DMS53 treated with DMSO at 0.1 percent for 48 hours (cell line): ENCODE measurements around the gene TP53.

Experiments used
- DNase-seq: peaks from one replicate; lab custom pipeline; 2025; ENCODE audit not compliant: unreplicated experiment; lab: John Stamatoyannopoulos, UW

TP53 gene

DNA sequence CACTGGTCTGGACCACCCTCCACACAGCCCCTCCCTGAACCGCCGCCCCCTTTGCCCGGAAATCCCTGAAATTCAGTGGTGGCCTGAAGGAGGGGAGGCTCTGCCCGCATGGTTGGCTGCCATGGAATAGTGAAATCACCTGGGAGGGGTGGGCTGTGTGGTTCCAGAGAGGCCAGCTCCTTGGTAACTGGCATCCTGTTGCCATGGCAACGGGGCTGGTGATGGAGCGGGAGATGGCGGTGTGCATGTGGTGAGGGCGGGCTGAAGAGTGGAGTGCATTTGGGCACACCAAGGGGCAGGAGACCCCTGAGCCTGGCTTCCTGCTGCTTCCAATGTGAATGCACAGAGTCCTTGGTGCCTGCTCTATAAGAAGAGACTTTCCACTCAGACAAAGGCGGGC, 20.2 kb upstream of the TP53 start:
- no peak for DNase-seq

DNA sequence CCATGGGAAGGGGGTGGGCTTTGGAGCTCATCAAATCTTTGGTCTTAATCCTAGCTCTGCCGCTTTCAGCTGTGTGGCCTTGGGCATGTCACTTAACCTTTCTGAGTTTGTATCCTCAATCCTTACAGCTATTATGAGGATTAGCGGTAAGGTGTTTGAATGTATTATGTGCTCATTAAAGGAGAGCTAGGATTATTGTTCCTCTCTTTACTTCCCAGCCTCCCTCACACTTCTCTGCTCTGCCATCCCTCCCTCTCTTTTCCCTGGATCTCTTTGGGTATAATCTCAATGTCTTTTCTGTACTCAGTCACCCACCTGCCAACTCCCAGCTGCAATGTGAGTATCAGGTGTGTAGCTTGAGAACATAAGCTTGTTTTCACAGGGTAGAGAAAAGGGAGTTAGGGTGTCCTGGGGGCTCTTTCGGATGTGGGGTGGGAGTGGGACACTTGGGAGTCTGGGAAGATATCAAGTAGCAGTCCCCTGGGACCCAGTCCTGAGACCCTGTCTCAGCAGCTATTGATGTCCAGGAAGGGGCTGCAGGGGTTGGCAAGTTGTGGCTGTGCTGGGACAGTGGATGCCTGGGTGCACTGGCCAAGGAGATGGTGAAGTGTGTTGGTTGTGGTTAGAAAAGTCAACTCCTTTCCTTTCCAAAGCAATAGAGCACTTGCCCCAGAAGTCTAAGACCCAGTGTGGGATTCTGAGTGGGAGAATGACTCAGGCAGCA, 19.5 kb upstream of the TP53 start:
- no peak for DNase-seq

DNA sequence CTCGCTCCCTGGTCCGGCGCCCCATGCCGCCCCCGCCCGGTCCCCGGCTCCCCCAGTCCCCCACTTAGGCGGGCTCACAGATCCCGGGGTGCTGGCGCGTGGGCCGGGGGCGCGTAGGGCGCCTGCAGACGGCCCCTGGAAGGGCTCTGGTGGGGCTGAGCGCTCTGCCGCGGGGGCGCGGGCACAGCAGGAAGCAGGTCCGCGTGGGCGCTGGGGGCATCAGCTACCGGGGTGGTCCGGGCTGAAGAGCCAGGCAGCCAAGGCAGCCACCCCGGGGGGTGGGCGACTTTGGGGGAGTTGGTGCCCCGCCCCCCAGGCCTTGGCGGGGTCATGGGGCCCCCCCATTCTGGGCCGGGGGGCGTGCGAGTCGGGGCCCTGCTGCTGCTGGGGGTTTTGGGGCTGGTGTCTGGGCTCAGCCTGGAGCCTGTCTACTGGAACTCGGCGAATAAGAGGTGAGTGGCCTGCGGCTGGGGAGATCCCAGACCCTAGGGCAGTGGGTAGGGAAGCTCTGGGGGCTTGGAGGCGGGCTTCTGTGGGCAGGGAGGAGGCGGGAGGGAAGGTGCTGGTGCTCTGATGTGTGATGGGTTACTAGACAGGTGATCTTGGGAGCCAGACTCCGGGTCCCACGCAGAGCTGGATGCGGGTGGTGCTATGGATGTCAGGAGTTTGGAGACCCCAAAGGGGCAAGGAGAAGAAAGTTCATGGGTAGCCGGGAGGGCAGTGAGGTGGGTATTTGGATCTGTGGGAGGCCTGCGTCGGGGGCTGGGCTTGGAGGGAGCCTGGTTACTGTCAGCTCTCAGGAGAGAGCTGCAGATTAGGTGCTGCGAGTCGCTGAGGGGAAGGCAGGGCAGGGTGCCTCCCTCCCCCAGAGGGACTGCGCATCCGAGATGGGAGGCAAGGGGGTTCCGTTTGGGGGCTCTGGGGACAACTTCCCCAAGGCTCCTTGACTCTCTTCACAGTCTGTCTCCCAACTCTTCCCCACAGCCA, 18.3 kb upstream of the TP53 start:
- no peak for DNase-seq

DNA sequence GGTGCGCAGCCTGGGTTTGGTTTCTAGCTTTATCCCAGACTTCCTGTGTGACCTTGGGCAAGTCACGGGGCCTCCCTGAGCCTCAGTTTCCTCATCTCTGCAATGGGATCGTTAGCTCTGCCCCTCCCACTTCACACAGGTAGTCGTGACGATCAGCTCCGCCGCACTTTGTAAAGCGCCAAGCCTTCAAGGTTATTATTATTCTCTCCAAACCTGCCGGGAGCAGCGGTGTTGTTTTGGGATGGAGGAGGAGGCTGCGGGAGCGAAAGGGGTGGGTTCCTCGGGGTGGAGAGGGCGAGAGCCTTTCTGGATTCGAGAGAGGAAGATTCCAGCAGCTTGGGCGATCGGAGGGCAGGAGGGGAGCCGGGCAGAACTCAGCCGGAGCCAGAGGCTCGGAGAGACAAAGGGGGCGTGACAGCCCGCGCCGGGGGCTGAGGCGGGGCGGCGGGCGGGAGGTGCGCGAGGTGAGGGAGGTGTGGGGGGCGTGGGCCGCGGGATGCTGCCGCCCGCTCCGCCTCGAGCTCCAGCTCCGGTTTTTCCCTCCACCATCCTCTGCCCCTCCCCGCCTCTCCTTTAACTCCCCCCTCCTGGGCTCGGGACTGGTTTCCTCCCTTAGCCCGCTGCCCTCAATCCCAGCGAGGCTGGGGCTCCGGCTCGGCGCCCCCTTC, 17.4 kb upstream of the TP53 start, which contains the start of gene EFNB3:
Gene EFNB3, plus strand, starts transcription at position 602 of the 668 bp plus-strand sequence. CDS start 397 bp downstream, outside the sequence.
- DNase-seq: peak; percentile 22

DNA sequence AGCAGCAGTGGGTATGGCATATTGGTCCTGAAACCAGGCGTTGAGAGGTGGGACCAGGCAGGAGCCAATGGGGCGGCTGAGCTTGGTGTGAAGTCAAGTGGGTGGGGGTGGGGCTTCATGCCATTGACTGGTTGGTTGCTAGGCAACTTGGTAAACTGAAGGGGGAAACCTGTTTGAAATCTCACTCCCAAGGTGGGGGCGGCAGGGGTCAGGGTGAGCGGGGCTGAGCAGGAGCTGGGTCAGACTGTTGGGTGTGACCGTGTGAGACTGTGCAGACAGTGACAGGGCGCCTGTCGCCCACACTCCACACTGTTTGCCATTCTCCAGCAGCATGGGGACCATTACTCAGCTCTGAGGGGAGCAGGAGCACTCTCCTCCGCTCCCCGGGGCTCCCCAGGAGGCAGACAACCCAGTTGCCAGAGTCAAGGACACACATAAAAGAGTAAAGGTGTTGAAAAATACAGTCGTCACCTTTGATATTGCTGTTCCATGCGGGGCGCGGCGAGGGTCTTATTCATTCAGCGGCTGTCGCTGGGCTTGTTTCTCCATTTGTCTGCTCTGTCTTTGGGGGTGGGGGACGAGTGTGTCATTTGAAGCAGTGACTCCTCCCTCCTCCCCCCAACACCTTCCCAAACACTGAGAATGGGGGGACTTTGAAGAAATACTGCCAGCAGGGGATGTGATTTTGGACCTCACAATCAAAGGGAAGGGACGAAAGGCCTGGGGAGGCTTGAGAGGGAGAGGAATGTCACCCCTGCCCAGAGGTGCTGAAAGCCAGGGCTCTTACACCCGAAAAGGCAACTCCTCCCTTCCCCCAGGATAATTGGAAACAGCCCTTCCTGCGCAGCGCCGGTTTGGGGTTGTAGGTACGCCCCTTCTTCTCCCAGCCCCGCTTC, 16.5 kb upstream of the TP53 start:
- DNase-seq: no peak

DNA sequence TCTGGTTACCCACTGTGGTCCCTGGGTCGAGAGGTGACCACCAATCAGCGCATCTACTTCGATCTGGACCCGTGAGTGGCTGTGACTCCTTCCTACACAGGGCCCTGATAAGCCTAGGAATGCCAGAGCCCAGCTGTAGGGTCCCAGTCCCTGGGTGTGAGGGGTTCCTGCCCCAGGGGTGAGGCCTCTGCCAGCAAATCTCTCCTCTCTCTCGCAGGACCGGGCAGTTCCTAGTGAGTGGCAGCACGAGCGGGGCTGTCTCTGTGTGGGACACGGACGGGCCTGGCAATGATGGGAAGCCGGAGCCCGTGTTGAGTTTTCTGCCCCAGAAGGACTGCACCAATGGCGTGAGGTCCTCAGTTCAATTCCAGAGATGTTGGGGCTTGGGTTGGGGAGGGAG, 15.5 kb upstream of the TP53 start:
- DNase-seq: no peak

DNA sequence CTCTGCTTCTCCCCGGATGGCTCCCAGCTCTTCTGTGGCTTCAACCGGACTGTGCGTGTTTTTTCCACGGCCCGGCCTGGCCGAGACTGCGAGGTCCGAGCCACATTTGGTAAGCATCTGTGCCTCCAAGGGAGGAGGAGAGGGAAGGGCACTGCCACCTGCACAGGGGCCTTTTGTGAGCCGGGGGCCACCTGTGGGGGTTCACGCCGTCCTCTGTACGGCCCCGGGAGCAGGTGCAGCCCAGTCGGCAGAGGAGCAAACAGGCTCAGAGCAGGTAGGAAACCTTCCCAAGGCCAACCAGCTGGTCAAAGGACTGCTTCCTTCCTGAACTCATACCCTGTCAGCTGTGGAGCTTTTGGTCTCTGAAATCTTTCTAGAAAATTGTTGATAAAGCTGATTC, 14.4 kb upstream of the TP53 start:
- no peak for DNase-seq

DNA sequence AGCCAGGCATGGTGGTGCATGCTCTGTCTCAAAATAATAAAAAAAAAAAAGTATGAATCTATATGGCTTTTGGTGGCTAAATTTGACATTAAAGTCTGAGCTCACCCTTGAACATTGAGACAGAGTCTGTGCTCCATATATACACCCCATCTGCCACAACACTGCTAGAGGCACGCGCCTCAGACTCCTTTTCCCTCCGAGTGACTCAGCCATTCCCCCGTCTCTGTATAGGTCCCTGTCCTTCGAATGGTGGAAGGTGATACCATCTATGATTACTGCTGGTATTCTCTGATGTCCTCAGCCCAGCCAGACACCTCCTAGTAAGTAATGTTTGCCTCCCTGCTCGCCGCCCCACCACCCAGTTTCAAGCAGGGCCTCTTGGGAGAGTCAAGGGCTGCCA, 13.2 kb upstream of the TP53 start:
- no peak for DNase-seq

DNA sequence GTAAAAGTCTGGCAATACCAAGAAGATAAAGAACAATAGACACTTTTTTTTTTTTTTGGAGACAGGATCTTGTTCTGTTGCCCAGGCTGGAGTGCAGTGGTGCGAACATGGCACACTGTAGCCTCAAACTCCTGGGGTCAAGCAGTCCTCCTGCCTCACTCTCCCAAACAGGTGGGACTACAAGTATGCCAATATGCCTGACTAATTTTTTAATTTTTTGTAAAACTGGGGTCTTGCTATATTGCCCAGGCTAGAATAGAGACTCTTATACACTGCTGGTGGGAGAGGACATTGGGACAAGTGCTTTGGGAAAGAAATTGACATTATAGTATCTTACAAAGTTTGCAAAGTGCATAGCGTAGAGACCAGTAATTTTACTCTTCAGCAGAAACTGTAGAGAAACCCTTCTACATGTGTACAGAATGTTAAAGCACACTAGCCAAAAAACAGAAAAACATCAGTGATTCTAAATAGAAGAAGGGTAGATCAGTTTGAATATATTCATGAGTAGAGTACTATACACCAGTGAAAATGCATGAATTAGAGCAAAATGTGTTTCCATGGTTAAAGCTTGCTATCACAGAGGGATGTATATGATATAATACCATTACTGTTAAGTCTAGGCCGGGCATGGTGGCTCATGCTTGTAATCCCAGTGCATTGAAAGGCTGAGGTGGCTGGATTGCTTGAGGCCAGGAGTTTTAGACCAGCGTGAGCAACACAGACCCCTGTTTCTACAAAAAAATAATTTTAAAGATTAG, 10.7 kb upstream of the TP53 start:
- no peak for DNase-seq

DNA sequence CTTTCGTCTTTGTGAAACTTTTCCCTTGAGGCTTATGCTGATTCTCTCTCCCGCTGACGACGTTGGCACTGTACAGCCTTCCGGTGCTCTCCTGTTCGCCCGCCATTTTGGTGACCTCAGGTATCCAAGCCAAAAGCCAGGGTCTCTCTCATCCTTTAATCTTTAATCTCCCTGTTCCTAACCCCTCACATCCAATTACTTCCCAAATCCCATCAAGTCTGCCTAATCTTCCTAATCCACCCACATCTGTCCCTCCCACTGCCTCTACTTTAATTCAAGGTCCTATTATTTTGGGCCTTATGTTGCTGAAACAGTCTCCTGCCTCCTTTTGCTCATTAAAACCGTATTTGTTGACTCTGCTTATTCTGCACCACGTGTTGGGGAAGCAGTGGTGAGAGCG, 8.3 kb upstream of the TP53 start:
- DNase-seq: no peak

DNA sequence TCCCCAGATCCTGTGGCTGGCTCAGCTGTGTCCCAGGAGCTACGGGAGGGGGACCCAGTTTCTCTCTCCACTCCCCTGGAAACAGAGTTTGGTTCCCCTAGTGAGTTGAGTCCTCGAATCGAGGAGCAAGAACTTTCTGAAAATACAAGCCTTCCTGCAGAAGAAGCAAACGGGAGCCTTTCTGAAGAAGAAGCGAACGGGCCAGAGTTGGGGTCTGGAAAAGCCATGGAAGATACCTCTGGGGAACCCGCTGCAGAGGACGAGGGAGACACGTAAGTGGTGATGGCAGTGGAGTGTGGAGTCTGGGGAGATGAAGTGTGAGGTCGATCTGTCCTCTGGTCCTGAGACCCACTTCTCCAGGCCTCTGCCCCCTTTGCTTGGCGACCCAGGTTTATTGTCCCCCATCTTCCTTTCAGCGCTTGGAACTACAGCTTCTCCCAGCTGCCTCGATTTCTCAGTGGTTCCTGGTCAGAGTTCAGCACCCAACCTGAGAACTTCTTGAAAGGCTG, 1.6 kb upstream of the TP53 start:
- no peak for DNase-seq

DNA sequence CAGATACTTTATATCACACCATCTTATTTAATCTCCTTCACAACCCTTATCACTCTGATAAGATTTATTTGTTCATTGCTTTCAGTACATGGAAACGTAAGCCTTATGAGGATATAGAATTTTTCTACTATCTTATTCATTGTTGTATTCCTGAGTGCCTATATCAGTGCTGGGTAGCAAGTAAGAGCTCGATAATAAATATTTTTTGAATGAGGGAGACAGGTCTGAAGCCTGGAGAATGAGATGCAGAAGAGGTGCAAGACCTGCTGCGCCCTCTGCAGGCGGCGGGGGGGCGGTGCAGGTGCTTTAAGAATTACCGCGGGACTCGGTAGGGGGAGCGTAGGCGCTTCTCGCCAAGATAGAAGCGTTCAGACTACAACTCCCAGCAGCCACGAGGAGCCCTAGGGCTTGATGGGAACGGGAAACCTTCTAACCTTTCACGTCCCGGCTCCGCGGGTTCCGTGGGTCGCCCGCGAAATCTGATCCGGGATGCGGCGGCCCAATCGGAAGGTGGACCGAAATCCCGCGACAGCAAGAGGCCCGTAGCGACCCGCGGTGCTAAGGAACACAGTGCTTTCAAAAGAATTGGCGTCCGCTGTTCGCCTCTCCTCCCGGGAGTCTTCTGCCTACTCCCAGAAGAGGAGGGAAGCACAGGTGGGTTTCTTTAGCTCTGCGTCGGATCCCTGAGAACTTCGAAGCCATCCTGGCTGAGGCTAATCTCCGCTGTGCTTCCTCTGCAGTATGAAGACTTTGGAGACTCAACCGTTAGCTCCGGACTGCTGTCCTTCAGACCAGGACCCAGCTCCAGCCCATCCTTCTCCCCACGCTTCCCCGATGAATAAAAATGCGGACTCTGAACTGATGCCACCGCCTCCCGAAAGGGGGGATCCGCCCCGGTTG, 868 bp upstream of the TP53 start, which contains the start of gene WRAP53:
Gene WRAP53, plus strand, starts transcription at position 570 of the 900 bp plus-strand sequence. Its CDS starts 172 bp downstream, at position 742.
- DNase-seq: peak; percentile 99

DNA sequence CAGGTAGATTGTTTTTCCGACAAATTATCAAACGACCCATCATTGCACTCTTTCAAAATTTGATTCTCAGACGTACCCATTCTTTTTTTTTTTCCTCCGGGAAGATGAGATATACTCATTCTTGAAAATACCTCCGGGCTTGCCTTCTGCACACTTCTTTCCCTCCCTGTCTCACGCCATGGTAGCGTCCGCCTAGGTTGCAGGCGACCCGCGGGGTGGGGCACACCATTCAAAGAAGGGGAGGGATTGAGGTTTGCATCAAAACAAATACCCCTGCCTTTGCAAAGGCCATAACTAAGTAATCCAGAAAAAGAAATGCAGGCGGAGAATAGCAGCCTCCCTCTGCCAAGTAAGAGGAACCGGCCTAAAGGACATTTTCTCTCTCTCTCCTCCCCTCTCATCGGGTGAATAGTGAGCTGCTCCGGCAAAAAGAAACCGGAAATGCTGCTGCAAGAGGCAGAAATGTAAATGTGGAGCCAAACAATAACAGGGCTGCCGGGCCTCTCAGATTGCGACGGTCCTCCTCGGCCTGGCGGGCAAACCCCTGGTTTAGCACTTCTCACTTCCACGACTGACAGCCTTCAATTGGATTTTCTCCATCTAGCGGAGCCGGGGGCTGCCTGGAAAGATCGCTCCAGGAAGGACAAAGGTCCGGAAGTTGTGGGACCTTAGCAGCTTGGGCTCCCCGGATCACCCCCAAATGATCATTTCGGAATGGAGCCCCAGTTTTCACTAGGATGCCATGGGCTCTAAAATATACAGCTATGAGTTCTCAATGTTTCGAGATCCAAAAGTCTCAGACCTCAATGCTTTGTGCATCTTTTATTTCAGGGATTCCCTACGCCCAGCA, 843 bp downstream of the TP53 start:
- DNase-seq: peak; percentile 92

DNA sequence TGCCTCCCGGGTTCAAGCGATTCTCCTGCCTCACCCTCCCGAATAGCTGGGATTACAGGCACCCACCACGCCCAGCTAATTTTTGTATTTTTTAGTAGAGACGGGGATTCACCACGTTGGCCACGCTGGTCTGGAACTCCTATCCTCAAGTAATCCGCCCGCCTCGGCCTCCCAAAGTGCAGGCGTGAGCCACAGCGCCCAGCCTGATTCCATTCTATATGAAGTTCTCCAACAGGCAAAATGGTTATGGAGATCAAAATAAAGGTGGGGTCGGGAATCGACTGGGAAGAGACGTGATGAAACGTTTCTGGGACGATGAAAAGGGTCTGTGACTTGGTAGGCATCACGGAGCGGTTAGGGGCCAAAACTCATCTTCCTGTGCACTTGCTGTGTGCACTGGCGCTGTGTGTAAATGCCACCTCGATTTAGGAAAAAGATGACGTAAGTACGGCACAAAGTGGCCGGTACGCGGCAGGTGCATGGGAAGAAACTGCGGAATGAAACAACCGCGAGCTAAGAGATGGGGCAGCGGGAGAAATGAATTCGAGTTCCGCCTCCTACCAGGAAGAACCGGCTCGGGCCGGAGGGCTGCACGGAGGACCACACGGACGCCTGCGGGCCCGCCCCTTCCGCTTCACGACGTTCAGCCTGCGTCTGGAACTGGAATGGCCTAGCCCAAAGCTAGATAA, 1.6 kb downstream of the TP53 start:
- DNase-seq: peak; percentile 98

DNA sequence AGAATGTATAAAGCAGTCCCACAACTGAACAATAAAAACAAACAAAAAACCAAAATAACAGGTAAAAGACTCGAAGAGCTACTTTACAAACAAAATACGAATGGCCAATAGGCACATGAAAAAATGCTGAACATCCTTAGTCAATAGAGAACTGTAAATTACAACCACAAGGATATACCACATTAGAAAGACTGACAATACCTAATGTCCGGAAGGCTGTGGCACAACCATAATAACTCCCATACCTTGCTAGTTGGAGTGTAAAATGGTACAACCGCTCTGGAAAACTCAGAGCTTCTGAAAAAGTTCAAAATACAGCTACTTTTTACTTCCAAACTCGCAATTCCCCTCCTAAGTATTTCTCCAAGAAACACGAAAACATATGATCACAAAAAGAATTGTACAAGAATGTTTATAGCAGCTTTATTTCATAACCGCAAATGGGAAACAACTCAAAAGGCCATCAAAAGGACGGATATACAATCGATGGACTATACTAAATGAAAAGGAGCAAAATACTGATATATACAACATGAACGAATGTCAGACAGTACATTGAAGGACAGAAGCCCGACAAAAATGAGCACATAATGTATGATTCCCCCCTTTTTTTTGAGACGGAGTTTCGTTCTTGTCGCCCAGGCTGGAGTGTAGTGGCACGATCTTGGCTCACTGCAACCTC, 2.3 kb downstream of the TP53 start:
- no peak for DNase-seq

DNA sequence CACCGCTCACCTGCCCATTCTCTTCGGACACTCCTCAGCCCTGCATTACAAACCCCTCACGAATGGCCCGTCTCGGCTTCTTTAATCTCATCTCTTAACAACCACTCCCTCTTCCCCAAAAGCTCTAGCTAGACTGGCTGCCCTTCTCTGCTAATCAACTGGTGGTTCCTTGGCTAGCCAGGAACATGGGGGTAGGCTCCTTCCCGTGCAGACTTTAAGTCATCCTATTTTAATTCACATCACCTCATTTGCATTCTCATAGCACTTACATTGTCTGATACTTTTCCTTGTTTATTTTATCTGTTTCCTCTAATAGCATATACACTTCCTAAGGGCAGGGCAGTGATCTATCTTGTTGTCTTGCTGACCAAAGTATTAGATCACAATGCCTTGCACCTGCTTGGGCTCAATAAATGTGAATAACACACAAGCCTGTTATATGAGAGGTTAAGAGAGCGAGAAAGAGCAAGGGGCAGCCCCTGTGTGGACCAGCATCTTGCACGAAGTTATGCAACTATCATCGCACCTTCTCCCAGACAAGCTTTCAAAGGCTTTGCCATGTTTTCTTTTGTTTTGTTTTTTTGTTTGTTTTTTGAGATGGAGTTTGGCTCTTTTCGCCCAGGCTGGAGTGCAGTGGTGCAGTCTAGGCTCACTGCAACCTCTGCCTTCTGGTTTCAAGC, 9.8 kb downstream of the TP53 start:
- no peak for DNase-seq
